ENCODE results near the gene DNASE2B.
A peak's percentile ranks its signal among the peaks of the same experiment; 100 is the strongest.
"Not testable (repeated sequence)": the region's sequence is repeated elsewhere in the genome, so short reads cannot be mapped to it uniquely, and the experiment has no call there.

The DNASE2B gene

DNA sequence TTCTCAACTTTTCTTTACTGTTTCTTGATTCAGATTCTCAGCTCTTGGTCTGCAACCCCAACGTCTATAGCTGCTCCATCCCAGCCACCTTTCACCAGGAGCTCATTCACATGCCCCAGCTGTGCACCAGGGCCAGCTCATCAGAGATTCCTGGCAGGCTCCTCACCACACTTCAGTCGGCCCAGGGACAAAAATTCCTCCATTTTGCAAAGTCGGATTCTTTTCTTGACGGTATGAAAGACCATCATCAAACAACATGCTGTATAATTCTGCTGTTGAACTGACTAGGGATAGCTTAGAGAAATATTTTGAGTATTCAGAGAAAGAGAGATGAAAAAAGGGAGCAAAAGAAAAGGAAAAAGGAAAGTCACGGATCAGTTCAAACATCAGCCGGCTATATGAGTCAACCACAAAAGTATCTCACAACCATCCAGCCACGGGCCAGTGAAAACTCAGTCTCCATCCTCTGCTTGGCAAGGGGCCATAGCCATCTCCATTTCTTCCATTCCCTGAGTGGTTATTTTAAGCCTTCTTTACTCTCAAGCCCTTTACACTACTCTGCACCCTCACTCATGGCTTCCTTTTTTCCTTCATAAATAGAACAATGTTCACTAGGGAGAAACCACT lies 14.1 kb downstream of the DNASE2B start:
- DNase-seq (ENCODE audit: low read depth) = no peak

DNA sequence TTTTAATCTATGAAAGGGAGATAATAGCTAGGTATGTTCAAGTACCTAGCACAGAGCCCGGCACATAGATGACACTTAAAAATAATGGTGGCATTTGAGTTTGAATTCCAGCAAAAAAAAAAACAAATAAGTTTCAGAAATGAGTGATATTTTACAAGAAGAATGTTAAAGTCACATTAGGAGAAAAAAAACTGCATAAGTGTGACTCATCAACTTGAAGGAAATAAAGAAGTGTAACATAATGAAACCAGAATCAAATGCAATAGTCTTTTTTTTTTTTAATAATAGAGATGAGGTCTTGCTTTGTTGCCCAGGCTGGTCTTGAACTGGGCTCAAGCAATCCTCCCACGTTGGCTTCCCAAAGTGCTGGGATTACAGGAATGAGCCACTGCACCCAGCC lies 17.1 kb downstream of the DNASE2B start:
- no peak for DNase-seq (ENCODE audit: low read depth)

DNA sequence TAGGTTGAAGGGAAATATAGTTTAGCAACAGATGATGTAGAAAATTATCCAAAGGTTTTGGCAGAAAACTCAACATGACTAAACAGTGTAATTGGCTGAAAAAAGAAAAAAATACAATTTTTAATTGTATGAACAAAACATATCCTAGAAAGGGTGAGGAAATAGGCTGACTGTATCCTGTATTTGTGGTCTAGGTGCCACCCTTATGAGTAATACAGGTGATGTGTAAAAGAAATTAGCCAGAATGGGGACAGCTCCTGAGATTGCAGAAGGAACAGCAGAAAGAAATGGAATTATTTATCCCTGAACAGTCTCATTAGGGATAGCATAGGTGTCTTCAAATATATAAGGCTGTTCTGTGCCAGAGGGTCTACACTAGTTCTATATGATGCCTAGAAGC lies 24.6 kb downstream of the DNASE2B start:
- DNase-seq (ENCODE audit: low read depth) = no peak

DNA sequence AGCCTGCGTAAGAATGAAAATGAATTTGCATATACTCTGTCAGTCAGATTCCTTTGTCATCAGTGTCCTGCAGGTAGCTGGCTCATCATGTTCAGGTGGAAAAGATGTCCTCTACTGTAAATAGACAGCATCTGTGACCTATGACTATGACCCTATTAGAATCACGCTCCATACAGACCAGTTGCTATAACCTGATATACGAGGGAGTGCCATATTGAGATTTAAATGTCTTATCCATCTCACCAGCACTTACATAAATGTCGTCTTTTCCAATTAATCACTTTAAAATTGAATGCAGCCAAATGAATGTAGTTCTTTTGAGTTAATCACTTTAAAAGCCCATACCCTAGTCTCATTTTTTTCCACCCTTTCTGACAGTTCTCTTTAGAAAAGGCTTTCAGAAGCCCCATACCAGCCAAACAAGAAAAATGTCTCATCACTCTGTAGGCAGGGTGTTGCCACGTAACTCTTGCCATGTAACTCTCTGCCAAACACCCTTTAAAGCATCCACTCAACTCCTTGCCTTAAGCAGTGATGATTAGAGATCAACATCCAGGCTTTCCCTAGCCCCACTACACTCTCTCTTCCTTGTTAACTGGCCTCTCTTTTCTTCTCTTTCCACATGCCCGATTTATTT lies 26.3 kb downstream of the DNASE2B start:
- DNase-seq (ENCODE audit: low read depth) = no peak

GRCh38 chr1:84425150-84425896 lies 27.0 kb downstream of the DNASE2B start:
- DNase-seq (ENCODE audit: low read depth) = no peak

DNA sequence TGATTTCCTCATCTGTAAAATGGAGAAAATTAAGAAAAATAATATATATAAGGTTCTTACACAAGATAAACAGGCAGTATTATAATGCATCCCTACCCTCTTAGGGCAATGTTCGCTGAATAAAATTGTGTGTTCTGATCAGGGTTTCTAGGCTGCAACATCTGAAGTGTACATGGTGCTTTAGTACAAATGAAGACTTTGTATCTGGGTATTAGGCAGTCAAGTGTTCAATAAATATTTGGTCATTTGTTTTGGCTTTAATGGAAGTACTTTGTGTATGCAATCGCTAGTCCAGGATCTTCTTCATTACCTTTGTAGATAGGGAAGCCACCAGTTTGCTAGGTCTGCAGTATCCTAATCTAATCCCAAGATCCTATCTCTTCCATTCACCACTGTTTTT lies 28.1 kb downstream of the DNASE2B start:
- no peak for DNase-seq (ENCODE audit: low read depth)

DNA sequence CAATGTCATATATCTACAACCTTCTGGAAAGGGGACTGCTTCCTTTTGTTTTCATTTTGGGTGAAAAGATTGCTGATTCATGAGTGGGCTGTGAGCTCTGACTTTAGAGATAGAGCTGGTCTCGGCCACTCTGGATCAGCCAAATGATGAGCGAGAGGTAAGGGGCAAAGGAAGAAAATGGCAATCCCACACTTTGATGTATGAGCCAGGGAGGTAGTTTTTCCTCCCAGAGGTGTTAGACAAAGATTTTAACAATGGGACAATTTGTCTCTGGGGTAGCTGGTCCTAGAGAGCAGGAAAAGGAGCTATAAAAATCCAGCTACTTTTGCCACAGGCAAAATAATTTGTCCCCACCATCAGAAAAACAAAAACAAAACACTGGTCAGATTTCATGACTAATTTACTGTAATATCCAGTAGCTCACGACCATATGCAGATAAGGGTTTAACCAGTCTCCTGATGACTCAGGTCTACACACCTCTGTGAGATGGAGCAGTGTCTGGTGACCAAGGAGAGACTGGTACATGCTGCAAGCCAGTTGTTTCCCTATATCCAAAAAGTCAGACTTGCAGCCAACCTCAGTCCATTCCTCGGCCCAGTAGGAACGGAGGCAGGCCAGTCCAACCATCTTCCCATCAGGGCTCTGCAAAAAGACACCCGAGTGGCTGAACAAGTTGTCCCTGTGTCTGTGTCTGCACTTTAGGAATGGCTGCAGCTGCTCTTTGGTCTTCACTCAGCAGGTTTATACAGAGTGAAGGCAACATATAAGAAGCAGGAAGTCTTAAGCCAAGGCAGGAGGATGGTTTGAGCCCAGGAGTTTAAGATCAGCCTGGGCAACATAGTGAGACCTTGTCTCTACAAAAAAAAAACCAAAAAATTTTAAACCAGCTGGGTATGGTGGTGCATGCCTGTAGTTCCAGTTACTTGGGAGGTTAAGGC lies 29.2 kb downstream of the DNASE2B start:
- DNase-seq (ENCODE audit: low read depth) = no peak

- no peak for DNase-seq (ENCODE audit: low read depth)
Measured at GRCh38 chr1:84428235-84428634, 30.0 kb downstream of the DNASE2B start.

- no peak for DNase-seq (ENCODE audit: low read depth)
Measured at GRCh38 chr1:84429231-84429630, 30.9 kb downstream of the DNASE2B start.

DNA sequence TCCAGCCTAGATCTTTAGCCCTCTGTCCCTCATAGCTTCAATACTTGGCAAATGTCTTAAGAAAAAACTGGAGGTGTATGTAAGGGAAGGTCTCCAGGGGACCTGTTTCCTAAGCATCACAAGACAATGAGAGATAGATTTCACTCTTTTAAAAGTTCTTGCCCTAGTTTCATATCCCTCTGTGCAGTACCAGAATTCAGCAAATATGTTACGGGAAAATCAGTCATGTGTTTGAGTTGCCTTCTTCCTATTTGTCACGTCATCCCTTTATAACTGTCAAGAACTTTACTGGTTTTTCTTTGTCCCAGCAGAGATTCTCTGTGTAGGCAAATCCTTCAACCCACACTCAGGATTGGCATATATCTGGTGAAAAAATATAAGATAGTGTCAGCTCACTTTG lies 32.3 kb downstream of the DNASE2B start:
- DNase-seq (ENCODE audit: low read depth) = no peak

- peak; percentile 21 for DNase-seq (ENCODE audit: low read depth)
Measured at GRCh38 chr1:84433258-84434080, 35.2 kb downstream of the DNASE2B start.

- no peak for DNase-seq (ENCODE audit: low read depth)
Measured at GRCh38 chr1:84434081-84434769, 35.9 kb downstream of the DNASE2B start.

DNA sequence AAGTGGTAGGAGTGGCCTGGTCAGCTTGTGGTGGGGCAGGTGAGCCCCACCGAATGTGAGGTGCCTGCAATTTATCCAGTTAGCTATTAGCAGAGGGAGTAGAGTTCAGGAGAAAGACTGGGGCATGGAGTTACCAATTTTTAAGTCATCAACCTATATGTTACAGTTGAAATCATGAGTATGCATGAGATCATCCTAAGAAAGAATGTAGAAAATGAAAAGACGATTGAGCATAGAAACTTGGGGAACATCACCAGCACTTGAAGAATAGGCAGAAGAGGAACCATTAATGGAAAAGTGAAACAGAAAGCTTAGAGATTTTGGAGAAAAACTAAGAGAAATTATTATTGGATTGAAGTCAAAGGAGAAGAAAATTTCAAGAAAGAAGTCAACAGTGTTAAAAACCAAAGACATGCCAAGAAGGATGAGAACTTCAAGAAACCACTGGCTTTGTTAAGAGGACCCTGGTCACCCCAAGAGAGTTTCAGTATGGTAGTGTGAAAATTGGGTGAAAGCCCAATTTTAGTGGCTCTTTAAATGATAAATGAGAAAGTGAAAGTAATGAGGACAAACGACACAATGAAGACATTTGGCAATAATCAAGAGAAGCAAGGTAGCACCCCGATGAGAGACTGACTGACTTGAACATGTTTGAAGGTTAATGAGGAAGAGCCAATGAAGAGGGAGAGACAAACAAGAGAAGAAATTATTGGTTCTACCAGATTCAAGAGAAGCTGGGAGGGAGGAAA lies 36.7 kb downstream of the DNASE2B start:
- DNase-seq (ENCODE audit: low read depth) = no peak

DNA sequence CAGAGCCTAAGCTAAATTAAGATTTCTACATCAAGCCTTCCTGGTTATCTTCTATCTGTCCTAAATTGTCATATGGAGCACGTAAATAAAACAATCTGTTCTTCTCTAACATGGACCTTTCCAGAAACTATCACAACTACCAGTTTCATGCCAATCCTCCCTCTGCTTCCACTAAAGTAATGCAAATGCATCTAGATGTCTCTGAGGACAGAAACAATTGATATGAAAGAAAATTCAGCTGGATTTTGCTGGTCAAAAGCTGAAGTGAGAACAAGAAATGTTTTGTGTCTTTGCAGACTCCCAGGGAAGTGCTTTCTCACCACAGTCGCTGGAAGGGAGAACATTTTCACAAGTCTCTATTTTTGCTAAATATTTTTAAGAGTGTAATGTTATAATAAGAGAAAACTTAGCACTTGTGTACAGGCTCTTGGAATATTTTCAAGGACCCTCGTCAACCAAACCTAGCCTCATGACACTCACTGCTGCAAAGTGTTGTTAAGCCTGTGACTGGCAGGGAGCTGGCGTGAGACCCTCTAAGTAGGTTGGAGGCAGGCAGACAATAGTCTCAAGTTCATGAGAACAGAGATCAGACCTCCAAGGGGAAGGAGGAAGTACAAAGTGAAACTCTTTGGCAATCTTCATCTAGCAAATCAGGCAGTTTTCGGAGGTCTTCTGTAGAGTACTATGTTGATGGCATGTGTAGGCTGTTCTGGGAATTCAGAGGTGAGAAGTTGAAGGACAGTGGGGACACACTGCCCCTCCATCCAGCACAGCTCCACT lies 38.8 kb downstream of the DNASE2B start:
- no peak for DNase-seq (ENCODE audit: low read depth)

GRCh38 chr1:84442256-84442655 lies 44.0 kb downstream of the DNASE2B start:
- DNase-seq (ENCODE audit: low read depth) = no peak

GRCh38 chr1:84442747-84443646 lies 44.7 kb downstream of the DNASE2B start:
- DNase-seq (ENCODE audit: low read depth) = peak; percentile 21

- not testable (repeated sequence) for DNase-seq (ENCODE audit: low read depth)
Measured at GRCh38 chr1:84448704-84449103, 50.4 kb downstream of the DNASE2B start.

DNA sequence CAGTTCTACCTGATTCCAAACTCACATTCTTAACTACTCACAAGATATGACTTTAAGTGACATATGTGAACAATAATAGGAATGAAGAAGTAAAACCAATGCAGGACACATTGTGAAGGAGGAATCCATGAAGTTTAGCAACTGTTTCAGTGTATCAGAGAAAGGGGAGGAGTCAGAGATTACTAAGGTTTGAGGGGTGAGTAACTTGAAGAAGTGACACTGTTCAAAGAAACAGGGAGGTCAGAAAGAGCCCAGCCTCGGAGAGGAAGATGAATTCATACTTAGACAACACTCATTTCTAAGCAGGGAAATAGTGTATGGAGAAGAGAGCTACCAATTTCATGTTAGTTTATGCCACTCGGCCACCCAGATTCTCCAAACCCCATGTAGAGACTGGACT lies 52.6 kb downstream of the DNASE2B start:
- no peak for DNase-seq (ENCODE audit: low read depth)

Data from T-helper 22 cell (primary cell).